Endothelial cell (in vitro differentiated cells): ENCODE data around the gene LPCAT2. TPM values are rescaled to one million over a fixed set of nuclear protein-coding genes. Genes with fewer than 3 reads are reported as not detected.

ENCODE experiments used
- DNase-seq: peaks from one replicate; pipeline ENCODE4 v3.0.0; 2021; ENCODE audit warnings: low spot score
- H3K27ac Mint-ChIP-seq: one replicate; pipeline ENCODE4 v1.8.0; 2021; ENCODE audit warnings: mixed read lengths, inconsistent platforms; ENCODE audit not compliant: unreplicated experiment
- H3K27me3 Mint-ChIP-seq: one replicate; pipeline ENCODE4 v1.8.0; 2021; ENCODE audit warnings: mild to moderate bottlenecking, moderate library complexity, mixed read lengths, inconsistent platforms; ENCODE audit not compliant: unreplicated experiment
- H3K36me3 Mint-ChIP-seq: one replicate; pipeline ENCODE4 v1.8.0; 2021; ENCODE audit warnings: mild to moderate bottlenecking, low read depth, mixed read lengths, inconsistent platforms; ENCODE audit not compliant: unreplicated experiment
- H3K4me1 Mint-ChIP-seq: one replicate; pipeline ENCODE4 v1.8.0; 2021; ENCODE audit warnings: mild to moderate bottlenecking, mixed read lengths, inconsistent platforms; ENCODE audit not compliant: unreplicated experiment
- H3K4me3 Mint-ChIP-seq: one replicate; pipeline ENCODE4 v1.8.0; 2021; ENCODE audit warnings: mild to moderate bottlenecking, mixed read lengths, inconsistent platforms; ENCODE audit not compliant: unreplicated experiment
- H3K9me3 Mint-ChIP-seq: one replicate; pipeline ENCODE4 v1.8.0; 2021; ENCODE audit warnings: mixed read lengths, inconsistent platforms; ENCODE audit not compliant: unreplicated experiment
- CTCF ChIP-seq: fragments of 200-600 bp; sonication (generic); IDR thresholded peaks from one replicate; pipeline ENCODE4 v1.5.0; 2021; ENCODE audit warnings: antibody characterized with exemption; ENCODE audit not compliant: unreplicated experiment
- total RNA-seq: library from RNA; stranded (reverse); fragmentation: NEBNext Ultra II Directional; extraction: Animal tissue kit (Norgen Biotek cat#: 25700); gene quantifications from one replicate; pipeline ENCODE4 v1.2.1, GENCODE V29; 2021; ENCODE audit not compliant: unreplicated experiment

The LPCAT2 gene
- total RNA-seq, 1 donor from 2014 or later: 25.5 TPM

GRCh38 chr16:55489119-55489955 is 19.5 kb upstream of the LPCAT2 start:
- H3K4me3 Mint-ChIP-seq: peak overlapping the region; percentile 35
- H3K4me1 Mint-ChIP-seq: no peaks in the 10 kb centered on the region
- peaks cover 1% of the 10 kb centered on the region for H3K27me3 Mint-ChIP-seq
- TF ChIP-seq CTCF: no peak
- H3K36me3 Mint-ChIP-seq: peaks cover 67% of the 10 kb centered on the region
- no peaks in the 10 kb centered on the region for H3K9me3 Mint-ChIP-seq
- DNase-seq: no peak
- no peak overlapping the region for H3K27ac Mint-ChIP-seq

GRCh38 chr16:55489956-55490265 is 19.0 kb upstream of the LPCAT2 start:
- TF ChIP-seq CTCF: no peak
- Mint-ChIP-seq H3K27ac (no peak overlapping the region), H3K4me1 (no peaks in the 10 kb centered on the region), H3K4me3 (peak overlapping the region; percentile 35), H3K9me3 (no peaks in the 10 kb centered on the region), H3K27me3 (peaks cover 1% of the 10 kb centered on the region), H3K36me3 (peaks cover 68% of the 10 kb centered on the region)
- DNase-seq: no peak

GRCh38 chr16:55490301-55490700 is 18.6 kb upstream of the LPCAT2 start:
- no peak for DNase-seq
- H3K27me3 Mint-ChIP-seq: peaks cover 1% of the 10 kb centered on the region
- TF ChIP-seq CTCF: no peak
- no peaks in the 10 kb centered on the region for H3K4me1 Mint-ChIP-seq
- no peak overlapping the region for H3K4me3 Mint-ChIP-seq
- no peak overlapping the region for H3K27ac Mint-ChIP-seq
- H3K36me3 Mint-ChIP-seq: peaks cover 69% of the 10 kb centered on the region
- no peaks in the 10 kb centered on the region for H3K9me3 Mint-ChIP-seq

- no peak overlapping the region for H3K4me3 Mint-ChIP-seq
- H3K4me1 Mint-ChIP-seq: no peaks in the 10 kb centered on the region
- no peak for DNase-seq
- H3K9me3 Mint-ChIP-seq: no peaks in the 10 kb centered on the region
- no peak overlapping the region for H3K27ac Mint-ChIP-seq
- no peak for TF ChIP-seq CTCF
- peaks cover 1% of the 10 kb centered on the region for H3K27me3 Mint-ChIP-seq
- peaks cover 67% of the 10 kb centered on the region for H3K36me3 Mint-ChIP-seq
These were observed 17.2 kb upstream of the LPCAT2 start for GRCh38 chr16:55491691-55492090.

- no peaks in the 10 kb centered on the region for H3K9me3 Mint-ChIP-seq
- no peak for TF ChIP-seq CTCF
- H3K4me3 Mint-ChIP-seq: no peak overlapping the region
- H3K27me3 Mint-ChIP-seq: peaks cover 3% of the 10 kb centered on the region
- H3K36me3 Mint-ChIP-seq: peaks cover 60% of the 10 kb centered on the region
- H3K4me1 Mint-ChIP-seq: no peaks in the 10 kb centered on the region
- no peak overlapping the region for H3K27ac Mint-ChIP-seq
- DNase-seq: no peak
These were observed 16.0 kb upstream of the LPCAT2 start for GRCh38 chr16:55492756-55493380.
